GM18511 (cell line): ENCODE measurements around the gene ELAC2.

Source experiments
- ATAC-seq: cut with Tn5 transposase; IDR thresholded peaks from one replicate; pipeline ENCODE4 v1.9.1; 2021; ENCODE audit warnings: mild to moderate bottlenecking, moderate library complexity; ENCODE audit not compliant: unreplicated experiment

The ELAC2 gene

DNA sequence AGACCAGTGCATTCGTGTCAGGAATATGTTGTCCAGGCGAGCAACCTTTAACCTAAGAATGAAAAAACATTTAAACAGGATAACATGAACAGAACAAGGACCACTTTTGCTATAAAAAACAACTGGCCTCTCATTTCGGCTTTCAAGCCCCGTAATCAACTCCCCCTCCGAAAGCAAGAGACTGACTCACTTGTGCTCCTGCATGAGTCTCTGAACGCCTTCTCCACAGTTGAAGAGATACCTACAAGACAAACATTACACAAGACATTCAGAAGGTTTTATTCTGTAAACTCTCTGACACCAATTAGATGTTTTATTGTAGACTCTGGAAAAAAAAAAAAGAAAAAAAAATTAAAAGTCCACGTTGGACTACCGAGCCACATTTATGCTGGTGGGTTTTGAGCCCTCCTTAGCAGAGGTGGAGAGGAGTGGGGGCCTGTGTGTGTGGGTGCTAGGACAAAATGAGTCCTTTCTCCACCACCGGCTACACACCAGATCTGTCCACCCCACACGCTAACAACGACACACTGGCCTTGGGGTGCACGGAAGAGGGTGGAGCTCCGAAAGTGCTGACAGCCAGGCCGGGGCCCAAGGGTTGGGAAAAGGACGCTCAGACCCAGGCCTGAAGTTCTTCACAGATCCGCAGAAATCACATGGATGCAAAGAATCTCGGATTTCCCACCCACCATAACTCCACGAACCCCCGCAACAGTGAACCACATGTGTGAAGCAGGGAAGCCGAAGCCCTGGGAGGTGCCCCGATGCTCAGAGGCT is 759 bp downstream of the ELAC2 start:
- peak; percentile 21 for ATAC-seq

DNA sequence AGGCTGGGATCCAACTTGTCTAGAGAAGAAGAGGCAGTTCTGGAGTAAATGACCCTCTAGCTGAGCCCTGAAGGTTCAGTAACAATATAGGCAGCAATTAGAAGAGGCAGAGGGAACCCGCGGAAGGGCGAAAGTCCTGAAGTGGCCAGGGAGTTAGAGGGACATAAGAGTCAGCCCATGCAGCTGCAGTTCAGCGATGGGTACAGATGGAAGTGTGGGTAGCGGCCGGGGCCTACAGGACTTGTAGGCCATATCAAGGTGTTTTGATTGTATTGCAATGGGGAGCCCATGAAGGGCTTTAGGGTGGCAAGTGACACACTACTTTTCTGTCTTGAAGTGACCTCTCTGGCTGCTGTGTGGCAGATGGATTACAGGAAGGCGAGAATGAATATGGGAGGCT is 3.0 kb downstream of the ELAC2 start:
- ATAC-seq: no peak

DNA sequence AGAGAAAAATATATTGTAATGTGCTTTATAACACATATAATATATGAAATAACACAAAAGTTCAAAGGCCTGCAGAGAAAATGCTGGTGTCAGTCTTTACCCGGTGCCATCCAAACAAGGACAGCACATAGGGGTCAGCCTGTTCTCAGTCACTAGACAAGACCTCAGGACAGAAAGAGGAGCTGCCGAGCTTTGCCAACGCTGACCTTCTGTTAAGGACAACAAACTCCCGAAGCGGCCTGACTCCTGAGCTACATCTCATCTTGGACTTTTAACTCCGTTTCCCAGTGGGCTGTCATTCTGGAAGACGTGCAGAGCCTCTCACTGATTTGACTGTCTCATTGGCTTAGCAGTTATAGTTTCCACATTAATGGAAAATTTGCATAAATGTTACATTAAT is 6.9 kb downstream of the ELAC2 start:
- ATAC-seq: no peak

DNA sequence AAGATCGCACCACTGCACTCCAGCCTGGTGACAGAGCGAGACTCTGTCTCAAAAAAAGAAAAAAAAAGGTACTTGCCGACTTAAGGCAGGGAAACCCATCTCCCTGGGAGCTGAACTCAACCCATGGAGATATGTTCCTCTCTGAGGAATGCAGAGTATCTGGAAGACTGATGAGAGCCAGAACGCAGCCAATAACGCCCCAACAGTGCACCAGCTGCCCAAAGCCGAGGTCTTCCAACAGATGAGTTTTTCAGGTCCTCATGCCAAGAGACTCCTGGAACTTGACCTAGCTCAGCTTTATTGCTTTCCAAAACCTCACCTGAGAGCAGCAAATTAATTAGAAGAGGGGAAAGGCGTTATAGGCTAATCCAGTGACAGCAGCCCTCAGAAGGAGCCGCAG is 9.4 kb downstream of the ELAC2 start:
- ATAC-seq: no peak

GRCh38 chr17:13005530-13005929 is 12.3 kb downstream of the ELAC2 start:
- no peak for ATAC-seq

DNA sequence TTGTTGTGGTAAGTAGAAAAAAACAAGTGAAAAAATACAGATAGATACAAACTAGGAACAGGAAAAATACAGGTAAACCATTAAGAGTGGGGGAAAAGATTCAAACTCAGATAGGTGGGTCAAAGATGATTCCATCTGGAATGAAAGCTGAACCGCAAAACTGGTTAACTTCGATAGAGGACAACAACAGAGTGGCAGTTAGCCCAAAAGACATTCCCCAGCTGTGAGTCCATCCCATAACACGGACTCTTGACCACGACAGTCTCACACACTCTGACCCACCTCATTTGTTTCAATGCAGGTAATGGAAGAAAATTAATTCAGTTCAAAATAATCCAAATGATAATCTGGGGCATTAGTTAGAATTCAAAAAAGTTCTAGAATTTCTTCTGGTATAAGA is 13.5 kb downstream of the ELAC2 start:
- ATAC-seq: no peak

GRCh38 chr17:13003927-13004326 is 13.9 kb downstream of the ELAC2 start:
- no peak for ATAC-seq

DNA sequence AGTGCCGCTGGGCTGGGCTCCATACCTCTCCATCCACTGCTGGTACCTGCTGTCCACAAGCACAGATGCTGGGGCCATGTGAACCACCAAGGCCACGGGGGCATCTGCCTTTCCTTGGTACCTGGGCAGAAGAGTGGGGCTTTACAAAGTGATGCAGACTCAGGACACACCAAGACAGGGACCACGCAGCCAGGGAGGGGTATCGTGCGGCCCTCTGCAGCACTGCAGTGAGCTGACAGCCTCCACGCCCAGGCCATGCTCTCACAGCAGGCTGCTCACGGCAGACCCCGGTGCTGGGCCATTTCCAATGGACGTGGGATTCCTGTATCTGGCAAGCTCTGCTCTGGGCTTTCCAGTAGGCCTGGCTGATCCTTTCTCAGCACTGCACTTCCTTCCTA is 14.4 kb downstream of the ELAC2 start:
- peak; percentile 41 for ATAC-seq

DNA sequence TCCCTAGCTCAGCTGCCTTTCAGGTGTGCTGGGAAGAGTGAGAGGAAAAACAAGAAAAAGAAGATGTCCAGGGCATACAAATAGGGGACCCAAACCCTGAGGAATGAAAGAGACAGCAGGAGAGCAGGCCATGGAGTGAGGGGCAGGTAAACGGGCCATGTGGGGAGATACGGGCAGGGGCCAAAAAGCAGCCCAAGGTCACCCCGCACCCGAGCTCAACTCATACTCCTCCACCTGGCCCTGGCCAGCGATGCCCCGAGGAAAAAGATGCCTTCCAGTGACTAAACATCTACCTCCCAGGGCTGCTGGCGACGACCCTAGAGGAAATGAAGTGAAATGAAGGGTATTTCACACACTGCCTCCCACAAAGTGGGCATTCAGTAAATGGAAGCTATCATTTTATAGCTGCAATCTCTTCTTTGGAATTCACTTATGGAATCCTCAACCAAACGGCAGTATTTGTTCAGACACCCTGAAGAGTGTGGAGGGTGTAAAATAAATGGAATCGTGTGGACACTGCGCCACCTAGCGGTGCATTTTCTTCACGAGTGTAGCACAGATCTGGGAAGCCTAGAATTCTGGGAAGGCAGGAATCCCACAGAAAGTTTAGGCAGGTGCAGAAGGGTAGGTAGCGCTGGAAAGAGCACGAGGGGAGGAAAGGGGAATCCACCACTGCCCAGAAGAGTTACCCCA is 14.9 kb downstream of the ELAC2 start:
- peak; percentile 73 for ATAC-seq

GRCh38 chr17:13001991-13002615 is 15.7 kb downstream of the ELAC2 start:
- no peak for ATAC-seq

DNA sequence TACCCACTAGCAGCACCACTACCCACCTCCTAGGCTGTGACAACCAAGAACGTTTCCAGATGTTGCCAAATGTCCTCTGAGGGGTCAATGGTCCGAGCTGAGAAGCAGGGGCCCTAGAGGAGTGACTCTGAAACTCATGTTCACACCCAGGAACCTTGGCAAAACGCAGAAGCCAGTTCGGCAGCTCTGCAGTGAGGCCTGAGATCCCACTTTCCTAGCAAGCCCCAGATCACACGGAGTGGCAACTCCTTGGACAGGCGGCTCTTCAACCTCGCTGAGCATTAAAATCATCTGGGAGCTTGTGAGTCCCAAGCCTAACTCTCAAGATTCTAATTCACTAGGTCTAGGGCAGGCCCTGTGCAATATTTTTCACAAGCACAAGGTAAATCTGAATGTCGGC is 17.3 kb downstream of the ELAC2 start:
- ATAC-seq: no peak

- ATAC-seq: no peak
Measured at GRCh38 chr17:12998874-12999273, 19.0 kb downstream of the ELAC2 start.

DNA sequence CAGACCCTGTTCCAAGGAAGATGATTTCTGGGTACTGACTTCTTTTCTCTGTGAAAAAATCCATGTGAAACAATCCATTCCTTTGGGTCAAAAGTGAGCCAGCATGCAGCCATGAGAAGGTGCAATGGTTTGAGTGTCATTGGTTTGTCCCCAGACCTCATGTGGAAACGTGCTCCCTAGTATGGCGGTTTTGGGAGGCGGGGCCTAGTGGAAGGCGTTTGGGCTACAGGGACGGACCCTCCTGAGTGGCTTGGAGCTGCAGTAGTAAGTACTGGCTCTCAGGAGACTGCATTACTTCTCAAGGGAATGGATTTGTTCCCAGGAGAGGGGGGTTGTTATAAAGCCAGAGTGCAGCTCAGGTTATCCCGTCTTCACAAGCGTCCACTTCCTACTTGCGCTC is 19.4 kb downstream of the ELAC2 start:
- ATAC-seq: no peak

GRCh38 chr17:12996941-12997340 is 20.9 kb downstream of the ELAC2 start:
- no peak for ATAC-seq

DNA sequence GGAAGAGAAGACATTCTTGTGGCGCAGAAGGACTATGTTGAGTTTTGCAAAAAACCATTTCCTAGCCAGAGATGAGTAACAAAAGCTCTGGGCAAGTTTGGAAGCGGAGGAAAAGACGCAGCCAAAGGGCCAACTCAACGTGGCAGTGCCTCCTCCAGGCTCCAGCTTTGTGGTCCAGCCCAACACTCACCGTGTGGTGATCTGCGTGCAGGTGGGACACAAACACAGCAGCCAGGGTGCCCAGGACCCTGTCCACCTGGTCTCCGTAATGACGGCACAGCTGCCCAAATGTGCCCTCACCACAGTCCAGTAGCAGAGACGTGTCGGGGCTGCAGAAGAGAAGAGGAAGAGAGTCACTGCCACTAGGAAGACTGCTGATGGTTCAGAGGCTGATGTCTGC is 21.5 kb downstream of the ELAC2 start:
- no peak for ATAC-seq

DNA sequence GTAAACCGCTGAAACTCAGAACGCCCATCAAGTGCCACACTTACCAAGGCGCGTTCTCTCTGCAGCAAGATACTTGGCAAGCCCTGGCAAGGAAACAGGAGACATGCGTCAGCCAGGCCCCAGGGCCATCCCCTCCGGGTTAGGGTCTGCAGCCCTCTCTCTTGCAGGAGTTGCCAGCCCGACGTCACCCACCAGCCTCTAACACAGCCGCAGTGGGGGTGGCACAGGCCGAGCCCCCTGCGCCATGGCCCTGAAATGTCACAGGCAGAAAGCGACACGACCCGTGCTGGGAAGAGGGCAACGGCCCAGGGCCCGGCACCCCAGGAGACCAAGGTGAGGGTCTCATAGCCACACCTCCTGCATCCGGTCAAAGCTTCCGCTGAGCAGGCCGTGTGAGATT is 21.9 kb downstream of the ELAC2 start:
- no peak for ATAC-seq

DNA sequence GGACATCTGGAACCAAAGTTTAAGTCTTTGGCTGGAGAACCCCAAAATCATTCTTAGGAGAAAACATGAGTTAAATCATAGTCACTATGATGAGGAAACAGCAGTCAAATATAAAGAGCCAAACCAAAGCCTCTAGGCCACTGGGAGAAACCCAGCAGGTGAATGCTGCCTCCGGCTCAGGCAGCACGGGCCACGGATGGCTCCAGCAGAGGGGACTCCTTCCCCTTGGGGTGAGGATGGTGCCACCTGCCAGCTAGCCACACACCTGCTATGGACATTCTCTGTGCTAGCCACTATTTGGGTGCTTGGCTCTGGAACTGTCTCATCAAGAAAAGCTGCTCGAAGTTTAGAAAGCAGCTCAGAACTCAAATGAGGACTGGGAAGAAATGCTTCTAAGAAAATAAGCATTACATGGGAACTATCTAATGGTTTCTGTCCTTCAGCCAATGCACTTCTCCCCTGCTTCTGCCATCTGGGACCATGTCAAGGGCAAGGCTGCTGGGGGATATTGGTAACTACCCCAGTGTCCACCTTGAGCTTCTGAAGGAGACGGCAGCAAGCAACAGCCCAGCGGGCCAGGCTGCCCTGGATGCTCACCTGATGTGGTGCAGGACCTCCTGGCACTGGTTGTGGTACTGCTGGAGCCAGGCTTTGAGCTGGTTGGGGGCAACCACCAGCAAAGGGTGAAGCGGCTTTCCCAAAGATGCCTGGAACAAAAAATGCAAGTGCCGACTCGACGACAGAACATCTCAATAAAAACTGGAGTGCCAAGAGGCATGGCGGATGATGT is 22.5 kb downstream of the ELAC2 start:
- no peak for ATAC-seq

DNA sequence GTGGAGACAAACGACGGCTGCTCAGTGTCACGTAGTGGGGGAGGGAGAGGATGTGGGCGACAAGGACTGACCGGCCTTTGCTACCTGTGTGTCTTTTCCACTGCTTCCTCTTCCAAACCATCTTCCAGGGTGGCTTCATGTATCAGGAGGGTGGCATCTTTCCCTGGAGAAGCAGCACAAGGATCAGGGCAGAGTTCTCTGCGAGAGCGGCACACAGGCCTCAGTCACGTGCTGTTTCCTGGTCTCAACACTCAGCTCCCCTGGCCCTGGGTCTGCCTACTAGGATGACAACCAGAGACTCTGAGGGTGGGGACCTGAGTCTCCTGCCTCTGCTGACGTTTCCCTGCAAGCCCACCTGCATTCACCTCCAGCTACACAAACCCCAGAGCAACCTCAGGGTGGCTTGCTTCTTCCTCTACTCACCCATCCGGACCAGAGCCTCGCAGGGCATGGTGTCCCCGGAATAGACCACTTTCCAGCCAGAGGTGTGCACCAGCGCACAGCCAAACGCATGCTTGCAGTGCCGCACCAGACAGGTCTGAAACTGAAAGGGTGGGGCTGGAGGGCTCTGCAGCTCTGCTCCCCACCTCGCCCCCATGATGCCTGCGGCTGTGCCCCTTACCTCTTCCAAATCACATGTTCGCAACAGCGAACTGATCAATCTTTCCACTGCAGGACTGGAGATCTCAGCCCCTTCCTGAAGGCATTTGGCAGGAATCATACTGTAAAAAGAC is 23.3 kb downstream of the ELAC2 start:
- ATAC-seq: no peak

GRCh38 chr17:12993631-12994030 is 24.2 kb downstream of the ELAC2 start:
- no peak for ATAC-seq

GRCh38 chr17:12992676-12993075 is 25.2 kb downstream of the ELAC2 start:
- ATAC-seq: no peak

DNA sequence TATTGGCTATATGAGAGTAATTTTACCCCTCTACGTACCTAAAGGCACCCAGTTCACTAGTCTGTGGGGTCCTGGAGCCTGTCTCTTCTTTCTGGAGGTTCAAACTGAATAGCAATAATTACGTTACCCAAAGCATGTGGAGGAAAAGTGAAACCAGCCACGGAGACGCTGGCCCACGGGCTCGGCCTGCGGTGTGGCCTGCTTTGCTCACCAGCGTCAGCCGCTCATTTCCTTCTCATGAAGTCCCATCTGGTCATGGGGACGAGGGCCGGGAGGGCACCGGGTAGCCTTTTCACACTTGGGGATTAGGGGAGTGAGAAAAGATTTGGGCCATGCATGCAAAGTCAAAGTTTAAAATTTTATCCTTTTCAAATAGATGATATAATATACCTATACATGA is 26.9 kb downstream of the ELAC2 start:
- no peak for ATAC-seq
